Hepatocyte (in vitro differentiated cells): ENCODE results near the gene STK32A. TPM values are rescaled to one million over a fixed set of nuclear protein-coding genes. Genes with fewer than 3 reads are reported as not detected.

Experiments
- DNase-seq: peaks from one replicate; pipeline ENCODE4 v3.0.0-alpha.2; 2016; ENCODE audit warnings: low spot score
- H2AFZ ChIP-seq: fragments of 200-600 bp; sonication (generic); 2 replicates; pipeline ENCODE4 v1.6.0; 2016; ENCODE audit warnings: antibody characterized with exemption, mild to moderate bottlenecking
- H3K27ac ChIP-seq: fragments of 200-600 bp; sonication (generic); 2 replicates; pipeline ENCODE4 v1.5.1; 2016; ENCODE audit warnings: mild to moderate bottlenecking
- H3K27me3 ChIP-seq: fragments of 200-600 bp; sonication (generic); 2 replicates; pipeline ENCODE4 v1.6.1; 2016
- H3K36me3 ChIP-seq: fragments of 200-600 bp; sonication (generic); replicated peaks from 2 replicates; pipeline ENCODE4 v1.5.1; 2016; ENCODE audit warnings: low read depth; ENCODE audit not compliant: insufficient read depth
- H3K4me1 ChIP-seq: fragments of 200-600 bp; sonication (generic); 2 replicates; pipeline ENCODE4 v1.5.1; 2016; ENCODE audit warnings: mild to moderate bottlenecking, moderate library complexity; ENCODE audit not compliant: insufficient read depth
- H3K4me2 ChIP-seq: fragments of 200-600 bp; sonication (generic); 2 replicates; pipeline ENCODE4 v1.6.0; 2016
- H3K4me3 ChIP-seq: fragments of 200-600 bp; sonication (generic); 2 replicates; pipeline ENCODE4 v1.5.1; 2016; ENCODE audit warnings: mild to moderate bottlenecking
- H3K79me2 ChIP-seq: fragments of 200-600 bp; sonication (generic); 2 replicates; pipeline ENCODE4 v1.6.0; 2017; ENCODE audit warnings: mild to moderate bottlenecking
- H3K9me2 ChIP-seq: fragments of 200-600 bp; sonication (generic); replicated peaks from 2 replicates; pipeline ENCODE4 v1.6.0; 2017; ENCODE audit warnings: mild to moderate bottlenecking; ENCODE audit not compliant: insufficient read depth
- H3K9me3 ChIP-seq: fragments of 200-600 bp; sonication (generic); 2 replicates; pipeline ENCODE4 v1.5.1; 2016; ENCODE audit warnings: low read depth, mild to moderate bottlenecking
- H4K20me1 ChIP-seq: fragments of 200-600 bp; sonication (generic); 2 replicates; pipeline ENCODE4 v1.6.0; 2016; ENCODE audit warnings: mild to moderate bottlenecking; ENCODE audit not compliant: insufficient read depth, poor library complexity, severe bottlenecking
- CTCF ChIP-seq: fragments of 200-600 bp; sonication (generic); IDR thresholded peaks from 2 replicates; pipeline ENCODE4 v1.5.1; 2016; ENCODE audit warnings: antibody characterized with exemption, mild to moderate bottlenecking; ENCODE audit not compliant: poor library complexity
- EZH2 ChIP-seq: fragments of 200-600 bp; sonication (generic); IDR thresholded peaks from 2 replicates; pipeline ENCODE4 v1.6.1; 2016; ENCODE audit warnings: antibody characterized with exemption, mild to moderate bottlenecking, borderline replicate concordance
- EZH2phosphoT487 ChIP-seq: fragments of 200-600 bp; sonication (generic); IDR thresholded peaks from one replicate; pipeline ENCODE4 v1.6.1; 2018; ENCODE audit warnings: antibody characterized with exemption, mild to moderate bottlenecking, low read depth, moderate library complexity; ENCODE audit not compliant: unreplicated experiment, severe bottlenecking
- WGBS: methylation state at CpG from one replicate; pipeline ENCODE4 v1.1.6; 2016; ENCODE audit warnings: low lambda C conversion rate; ENCODE audit errors: missing lambda C conversion rate; 5-methylcytosine and 5-hydroxymethylcytosine counted together
- polyA plus RNA-seq: library from polyadenylated mRNA; unstranded; fragments of >200 nt; fragmentation: Nextera tagmentation; extraction: Ambion mirVana; gene quantifications from 2 replicates; pipeline ENCODE4 v1.2.1, GENCODE V29; 2016
- total RNA-seq: library from RNA; depleted of rRNA; stranded (reverse); fragments of >200 nt; gene quantifications from 2 replicates; pipeline ENCODE4 v1.2.3, GENCODE V29; 2014

The STK32A gene
- total and polyA plus RNA-seq, 2 experiments from 2014 or later: 2.3 to 2.6 TPM

GRCh38 chr5:147216552-147217154 lies 18.2 kb upstream of the STK32A start:
- H3K4me1 ChIP-seq: peaks cover 3% of the 10 kb centered on the region
- no peaks in the 10 kb centered on the region for H3K79me2 ChIP-seq
- H3K36me3 ChIP-seq: no peaks in the 10 kb centered on the region
- no peaks in the 10 kb centered on the region for H3K9me3 ChIP-seq
- H3K4me2 ChIP-seq: peak overlapping the region; percentile 34
- WGBS: 42% methylated on average over 9 of the region's 9 CpGs
- no peaks in the 10 kb centered on the region for H3K27me3 ChIP-seq
- H4K20me1 ChIP-seq: no peaks in the 10 kb centered on the region
- TF ChIP-seq CTCF (no peak), EZH2 (no peak), EZH2phosphoT487 (no peak)
- no peak overlapping the region for H3K4me3 ChIP-seq
- no peak overlapping the region for H3K27ac ChIP-seq
- H3K9me2 ChIP-seq: no peaks in the 10 kb centered on the region
- DNase-seq: peak; percentile 14
- peak overlapping the region; percentile 33 for H2AFZ ChIP-seq

GRCh38 chr5:147223343-147223742 lies 11.5 kb upstream of the STK32A start:
- H3K27me3 ChIP-seq: peaks cover 8% of the 10 kb centered on the region
- no peaks in the 10 kb centered on the region for H3K36me3 ChIP-seq
- no peak for DNase-seq
- no peak overlapping the region for H2AFZ ChIP-seq
- H4K20me1 ChIP-seq: no peaks in the 10 kb centered on the region
- no peak overlapping the region for H3K4me3 ChIP-seq
- WGBS: 55% methylated on average over 2 of the region's 2 CpGs
- H3K27ac ChIP-seq: no peak overlapping the region
- no peaks in the 10 kb centered on the region for H3K9me2 ChIP-seq
- H3K4me2 ChIP-seq: no peak overlapping the region
- no peaks in the 10 kb centered on the region for H3K9me3 ChIP-seq
- TF ChIP-seq CTCF (no peak), EZH2phosphoT487 (no peak), EZH2 (no peak)
- H3K79me2 ChIP-seq: no peaks in the 10 kb centered on the region
- H3K4me1 ChIP-seq: no peaks in the 10 kb centered on the region

GRCh38 chr5:147223948-147224791 lies 10.7 kb upstream of the STK32A start:
- no peaks in the 10 kb centered on the region for H3K4me1 ChIP-seq
- H3K9me3 ChIP-seq: no peaks in the 10 kb centered on the region
- no peaks in the 10 kb centered on the region for H4K20me1 ChIP-seq
- H3K4me3 ChIP-seq: no peak overlapping the region
- H3K9me2 ChIP-seq: no peaks in the 10 kb centered on the region
- H3K27me3 ChIP-seq: peaks cover 8% of the 10 kb centered on the region
- no peak overlapping the region for H3K27ac ChIP-seq
- 64% methylated on average over 3 of the region's 3 CpGs for WGBS
- no peak overlapping the region for H2AFZ ChIP-seq
- no peaks in the 10 kb centered on the region for H3K36me3 ChIP-seq
- DNase-seq: peak; percentile 58
- H3K79me2 ChIP-seq: no peaks in the 10 kb centered on the region
- TF ChIP-seq EZH2phosphoT487 (no peak), CTCF (peak; percentile 67)
- H3K4me2 ChIP-seq: no peak overlapping the region
